NCI-H345 treated with DMSO at 0.1 percent for 48 hours (cell line): ENCODE data around the gene KCNQ4.
A peak's percentile ranks its signal among the peaks of the same experiment; 100 is the strongest.

Experiments
- DNase-seq: peaks from one replicate; lab custom pipeline; 2025; ENCODE audit not compliant: unreplicated experiment; lab: John Stamatoyannopoulos, UW

The KCNQ4 gene

GRCh38 chr1:40857737-40858136, 74.2 kb downstream of the KCNQ4 start:
- DNase-seq = peak; percentile 88

GRCh38 chr1:40858856-40859416, 75.3 kb downstream of the KCNQ4 start:
- no peak for DNase-seq

GRCh38 chr1:40860706-40861223, 77.2 kb downstream of the KCNQ4 start:
- no peak for DNase-seq

- DNase-seq = no peak
These were observed 77.8 kb downstream of the KCNQ4 start for GRCh38 chr1:40861224-40862003.

- peak; percentile 81 for DNase-seq
These were observed 78.6 kb downstream of the KCNQ4 start, which contains the start of gene CITED4 for GRCh38 chr1:40862008-40862863. Gene CITED4 (minus strand): TSS chr1:40862363. CDS start chr1:40862127, 236 bp downstream.

GRCh38 chr1:40868051-40868723, 84.6 kb downstream of the KCNQ4 start:
- no peak for DNase-seq

- no peak for DNase-seq
These were observed 86.6 kb downstream of the KCNQ4 start for GRCh38 chr1:40870135-40870728.

- DNase-seq = no peak
These were observed 88.7 kb downstream of the KCNQ4 start for GRCh38 chr1:40872276-40872675.

GRCh38 chr1:40873863-40874472, 90.4 kb downstream of the KCNQ4 start:
- DNase-seq = no peak

GRCh38 chr1:40876436-40876761, 92.8 kb downstream of the KCNQ4 start:
- no peak for DNase-seq

- no peak for DNase-seq
These were observed 93.3 kb downstream of the KCNQ4 start for GRCh38 chr1:40876891-40877290.

GRCh38 chr1:40877698-40878097, 94.1 kb downstream of the KCNQ4 start:
- DNase-seq = no peak

GRCh38 chr1:40878906-40879305, 95.3 kb downstream of the KCNQ4 start:
- DNase-seq = no peak

GRCh38 chr1:40879482-40880175, 96.0 kb downstream of the KCNQ4 start:
- no peak for DNase-seq

GRCh38 chr1:40880813-40881549, 97.4 kb downstream of the KCNQ4 start:
- DNase-seq = no peak

GRCh38 chr1:40884055-40884795, 100.6 kb downstream of the KCNQ4 start:
- DNase-seq = no peak

GRCh38 chr1:40886318-40887011, 102.9 kb downstream of the KCNQ4 start:
- DNase-seq = no peak

- no peak for DNase-seq
These were observed 103.4 kb downstream of the KCNQ4 start for GRCh38 chr1:40887012-40887378.
